Endothelial cell of umbilical vein (primary cell): ENCODE measurements around the gene KMT2B.

Source experiments
- POLR2A ChIP-seq: IDR thresholded peaks from 2 replicates; pipeline ENCODE4 v1.6.1; 2012; ENCODE audit warnings: low read depth, mild to moderate bottlenecking, control low read depth, low read length
- TF ChIP-seq, protein P1 (sequence below), 2 donors: IDR thresholded peaks; 1 replicate in 1 of 2; 2 replicates in 1 of 2; pipeline ENCODE4 v1.5.1; 2011; ENCODE audit warnings: low read length in 2 of 2, mild to moderate bottlenecking in 2 of 2, moderate library complexity in 2 of 2, control low read depth in 1 of 2, inconsistent platforms in 1 of 2, low read depth in 1 of 2; ENCODE audit not compliant: insufficient read depth in 1 of 2; ENCODE audit errors: extremely low read depth in 1 of 2
- TF ChIP-seq, protein P2 (sequence below): IDR thresholded peaks from 2 replicates; pipeline ENCODE4 v1.6.1; 2011; ENCODE audit not compliant: insufficient read depth, insufficient read length

DNA sequence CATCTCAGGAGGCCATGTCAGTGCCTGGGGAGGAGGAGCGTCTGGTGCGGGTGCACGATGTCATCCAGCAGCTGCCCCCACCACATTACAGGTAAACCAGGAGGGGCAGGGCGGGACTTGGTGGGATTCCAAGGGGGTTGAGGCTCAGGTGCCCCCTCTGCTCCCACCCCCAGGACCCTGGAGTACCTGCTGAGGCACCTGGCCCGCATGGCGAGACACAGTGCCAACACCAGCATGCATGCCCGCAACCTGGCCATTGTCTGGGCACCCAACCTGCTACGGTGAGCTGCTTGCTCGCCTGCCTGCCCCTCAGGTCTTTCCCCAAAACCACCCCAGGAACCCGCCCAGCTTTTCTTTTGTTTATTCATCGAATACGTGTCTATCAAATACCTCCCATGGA lies 64.8 kb downstream of the KMT2B start:
- TF ChIP-seq, protein P1, sequence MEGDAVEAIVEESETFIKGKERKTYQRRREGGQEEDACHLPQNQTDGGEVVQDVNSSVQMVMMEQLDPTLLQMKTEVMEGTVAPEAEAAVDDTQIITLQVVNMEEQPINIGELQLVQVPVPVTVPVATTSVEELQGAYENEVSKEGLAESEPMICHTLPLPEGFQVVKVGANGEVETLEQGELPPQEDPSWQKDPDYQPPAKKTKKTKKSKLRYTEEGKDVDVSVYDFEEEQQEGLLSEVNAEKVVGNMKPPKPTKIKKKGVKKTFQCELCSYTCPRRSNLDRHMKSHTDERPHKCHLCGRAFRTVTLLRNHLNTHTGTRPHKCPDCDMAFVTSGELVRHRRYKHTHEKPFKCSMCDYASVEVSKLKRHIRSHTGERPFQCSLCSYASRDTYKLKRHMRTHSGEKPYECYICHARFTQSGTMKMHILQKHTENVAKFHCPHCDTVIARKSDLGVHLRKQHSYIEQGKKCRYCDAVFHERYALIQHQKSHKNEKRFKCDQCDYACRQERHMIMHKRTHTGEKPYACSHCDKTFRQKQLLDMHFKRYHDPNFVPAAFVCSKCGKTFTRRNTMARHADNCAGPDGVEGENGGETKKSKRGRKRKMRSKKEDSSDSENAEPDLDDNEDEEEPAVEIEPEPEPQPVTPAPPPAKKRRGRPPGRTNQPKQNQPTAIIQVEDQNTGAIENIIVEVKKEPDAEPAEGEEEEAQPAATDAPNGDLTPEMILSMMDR (IDR thresholded peaks at IDR 0.05; ENCODE audit: extremely low read depth in 1 of 2, insufficient read depth in 1 of 2, low read depth in 1 of 2, low read length in 2 of 2), result no peak
- TF ChIP-seq POLR2A, result no peak
- TF ChIP-seq, protein P2, sequence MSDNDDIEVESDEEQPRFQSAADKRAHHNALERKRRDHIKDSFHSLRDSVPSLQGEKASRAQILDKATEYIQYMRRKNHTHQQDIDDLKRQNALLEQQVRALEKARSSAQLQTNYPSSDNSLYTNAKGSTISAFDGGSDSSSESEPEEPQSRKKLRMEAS, result no peak
